ENCODE results near the gene C20orf144. TPM values are rescaled to one million over a fixed set of nuclear protein-coding genes. Genes with fewer than 3 reads are reported as not detected.

The C20orf144 gene
- total and polyA plus RNA-seq, 2 experiments from 2014 or later: 0.26 to 0.66 TPM

- no peak overlapping the region for H3K27ac ChIP-seq (ENCODE audit: low read depth)
- H3K36me3 Mint-ChIP-seq (ENCODE audit: low read depth): peaks cover 34% of the 10 kb centered on the region
- H3K27ac Mint-ChIP-seq: no peak overlapping the region
Measured at GRCh38 chr20:33669873-33670640, 7.9 kb downstream of the C20orf144 start.

More at GRCh38 chr20:33669873-33670640, 7.9 kb downstream of the C20orf144 start:
- Histone ChIP-seq H3K4me2 (no peak overlapping the region), H3K4me1 (ENCODE audit: insufficient read depth) (peaks cover 25% of the 10 kb centered on the region), H3K9me2 (ENCODE audit: insufficient read depth) (no peaks in the 10 kb centered on the region), H3K4me3 (no peak overlapping the region), H4K20me1 (replicated peaks; ENCODE audit: insufficient read depth) (peaks cover 3% of the 10 kb centered on the region), H3K36me3 (ENCODE audit: insufficient read depth) (no peaks in the 10 kb centered on the region; the same call in 1 of the 2 replicates), H3K27me3 (ENCODE audit: insufficient read depth) (peaks cover 11% of the 10 kb centered on the region; the same call in 1 of the 2 replicates), H3F3A (replicated peaks; ENCODE audit: low read depth) (peaks cover 10% of the 10 kb centered on the region; the same call in 1 of the 2 replicates), H3K79me2 (replicated peaks; ENCODE audit: insufficient read depth) (no peaks in the 10 kb centered on the region; the same call in 1 of the 2 replicates), H2AFZ (no peak overlapping the region)
- Mint-ChIP-seq H3K9me3 (no peaks in the 10 kb centered on the region), H3K4me3 (no peak overlapping the region), H3K4me1 (peaks cover 34% of the 10 kb centered on the region), H3K27me3 (ENCODE audit: insufficient read depth, low read depth, poor library complexity) (peaks cover 27% of the 10 kb centered on the region)
- ATAC-seq (no peak), DNase-seq (ENCODE audit: low spot score) (no peak)
- TF ChIP-seq EZH2phosphoT487 (IDR thresholded peaks at IDR 0.05; ENCODE audit: unreplicated experiment) (no peak), NANOG (IDR thresholded peaks at IDR 0.05; ENCODE audit: borderline replicate concordance) (no peak), ZNF331 (CRISPR knock-in tag; IDR thresholded peaks at IDR 0.05; ENCODE audit: low read depth) (no peak), ZNF114 (CRISPR knock-in tag; IDR thresholded peaks at IDR 0.05) (no peak)
- TF ChIP-seq, protein P1, sequence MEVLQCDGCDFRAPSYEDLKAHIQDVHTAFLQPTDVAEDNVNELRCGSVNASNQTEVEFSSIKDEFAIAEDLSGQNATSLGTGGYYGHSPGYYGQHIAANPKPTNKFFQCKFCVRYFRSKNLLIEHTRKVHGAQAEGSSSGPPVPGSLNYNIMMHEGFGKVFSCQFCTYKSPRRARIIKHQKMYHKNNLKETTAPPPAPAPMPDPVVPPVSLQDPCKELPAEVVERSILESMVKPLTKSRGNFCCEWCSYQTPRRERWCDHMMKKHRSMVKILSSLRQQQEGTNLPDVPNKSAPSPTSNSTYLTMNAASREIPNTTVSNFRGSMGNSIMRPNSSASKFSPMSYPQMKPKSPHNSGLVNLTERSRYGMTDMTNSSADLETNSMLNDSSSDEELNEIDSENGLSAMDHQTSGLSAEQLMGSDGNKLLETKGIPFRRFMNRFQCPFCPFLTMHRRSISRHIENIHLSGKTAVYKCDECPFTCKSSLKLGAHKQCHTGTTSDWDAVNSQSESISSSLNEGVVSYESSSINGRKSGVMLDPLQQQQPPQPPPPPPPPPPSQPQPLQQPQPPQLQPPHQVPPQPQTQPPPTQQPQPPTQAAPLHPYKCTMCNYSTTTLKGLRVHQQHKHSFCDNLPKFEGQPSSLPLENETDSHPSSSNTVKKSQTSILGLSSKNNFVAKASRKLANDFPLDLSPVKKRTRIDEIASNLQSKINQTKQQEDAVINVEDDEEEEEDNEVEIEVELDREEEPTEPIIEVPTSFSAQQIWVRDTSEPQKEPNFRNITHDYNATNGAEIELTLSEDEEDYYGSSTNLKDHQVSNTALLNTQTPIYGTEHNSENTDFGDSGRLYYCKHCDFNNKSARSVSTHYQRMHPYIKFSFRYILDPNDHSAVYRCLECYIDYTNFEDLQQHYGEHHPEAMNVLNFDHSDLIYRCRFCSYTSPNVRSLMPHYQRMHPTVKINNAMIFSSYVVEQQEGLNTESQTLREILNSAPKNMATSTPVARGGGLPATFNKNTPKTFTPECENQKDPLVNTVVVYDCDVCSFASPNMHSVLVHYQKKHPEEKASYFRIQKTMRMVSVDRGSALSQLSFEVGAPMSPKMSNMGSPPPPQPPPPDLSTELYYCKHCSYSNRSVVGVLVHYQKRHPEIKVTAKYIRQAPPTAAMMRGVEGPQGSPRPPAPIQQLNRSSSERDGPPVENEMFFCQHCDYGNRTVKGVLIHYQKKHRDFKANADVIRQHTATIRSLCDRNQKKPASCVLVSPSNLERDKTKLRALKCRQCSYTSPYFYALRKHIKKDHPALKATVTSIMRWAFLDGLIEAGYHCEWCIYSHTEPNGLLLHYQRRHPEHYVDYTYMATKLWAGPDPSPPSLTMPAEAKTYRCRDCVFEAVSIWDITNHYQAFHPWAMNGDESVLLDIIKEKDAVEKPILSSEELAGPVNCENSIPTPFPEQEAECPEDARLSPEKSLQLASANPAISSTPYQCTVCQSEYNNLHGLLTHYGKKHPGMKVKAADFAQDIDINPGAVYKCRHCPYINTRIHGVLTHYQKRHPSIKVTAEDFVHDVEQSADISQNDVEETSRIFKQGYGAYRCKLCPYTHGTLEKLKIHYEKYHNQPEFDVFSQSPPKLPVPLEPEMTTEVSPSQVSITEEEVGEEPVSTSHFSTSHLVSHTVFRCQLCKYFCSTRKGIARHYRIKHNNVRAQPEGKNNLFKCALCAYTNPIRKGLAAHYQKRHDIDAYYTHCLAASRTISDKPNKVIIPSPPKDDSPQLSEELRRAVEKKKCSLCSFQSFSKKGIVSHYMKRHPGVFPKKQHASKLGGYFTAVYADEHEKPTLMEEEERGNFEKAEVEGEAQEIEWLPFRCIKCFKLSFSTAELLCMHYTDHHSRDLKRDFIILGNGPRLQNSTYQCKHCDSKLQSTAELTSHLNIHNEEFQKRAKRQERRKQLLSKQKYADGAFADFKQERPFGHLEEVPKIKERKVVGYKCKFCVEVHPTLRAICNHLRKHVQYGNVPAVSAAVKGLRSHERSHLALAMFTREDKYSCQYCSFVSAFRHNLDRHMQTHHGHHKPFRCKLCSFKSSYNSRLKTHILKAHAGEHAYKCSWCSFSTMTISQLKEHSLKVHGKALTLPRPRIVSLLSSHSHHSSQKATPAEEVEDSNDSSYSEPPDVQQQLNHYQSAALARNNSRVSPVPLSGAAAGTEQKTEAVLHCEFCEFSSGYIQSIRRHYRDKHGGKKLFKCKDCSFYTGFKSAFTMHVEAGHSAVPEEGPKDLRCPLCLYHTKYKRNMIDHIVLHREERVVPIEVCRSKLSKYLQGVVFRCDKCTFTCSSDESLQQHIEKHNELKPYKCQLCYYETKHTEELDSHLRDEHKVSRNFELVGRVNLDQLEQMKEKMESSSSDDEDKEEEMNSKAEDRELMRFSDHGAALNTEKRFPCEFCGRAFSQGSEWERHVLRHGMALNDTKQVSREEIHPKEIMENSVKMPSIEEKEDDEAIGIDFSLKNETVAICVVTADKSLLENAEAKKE (CRISPR knock-in tag; IDR thresholded peaks at IDR 0.05): no peak
